Central memory CD8-positive, alpha-beta T cell (primary cell): ENCODE results near the gene FBXL15.

Experiments
- ATAC-seq: fragments of 150-1000 bp; cut with Tn5 transposase; replicated peaks from 2 replicates; pipeline ENCODE4 v1.10.0; 2022; ENCODE audit warnings: mild to moderate bottlenecking, moderate FRiP score, moderate number of reproducible peaks; ENCODE audit not compliant: poor library complexity, severe bottlenecking; ENCODE audit errors: extremely low read depth
- DNase-seq, 2 donors: peaks; one replicate each; pipeline ENCODE4 v3.0.0; 2021; ENCODE audit warnings: low spot score in 2 of 2
- H3K27ac Mint-ChIP-seq: one replicate; pipeline ENCODE4 v1.8.0; 2022; ENCODE audit warnings: low read depth, mild to moderate bottlenecking, moderate library complexity, mixed read lengths
- H3K27me3 Mint-ChIP-seq: one replicate; pipeline ENCODE4 v1.8.0; 2022; ENCODE audit warnings: mixed read lengths
- H3K36me3 Mint-ChIP-seq: one replicate; pipeline ENCODE4 v1.8.0; 2022; ENCODE audit warnings: mild to moderate bottlenecking, moderate library complexity, mixed read lengths; ENCODE audit not compliant: insufficient read depth
- H3K4me1 Mint-ChIP-seq: one replicate; pipeline ENCODE4 v1.8.0; 2022; ENCODE audit warnings: mixed read lengths
- H3K4me3 Mint-ChIP-seq: one replicate; pipeline ENCODE4 v1.8.0; 2022; ENCODE audit warnings: mild to moderate bottlenecking, moderate library complexity, mixed read lengths
- H3K9me3 Mint-ChIP-seq: one replicate; pipeline ENCODE4 v1.8.0; 2022; ENCODE audit warnings: mixed read lengths

The FBXL15 gene

GRCh38 chr10:102408728-102409603, 11.7 kb upstream of the FBXL15 start:
- H3K9me3 Mint-ChIP-seq: no peaks in the 10 kb centered on the region
- H3K4me3 Mint-ChIP-seq: peak overlapping the region; percentile 70
- H3K36me3 Mint-ChIP-seq: peaks cover 26% of the 10 kb centered on the region
- H3K27ac Mint-ChIP-seq: no peak overlapping the region
- ATAC-seq (peak; percentile 35), DNase-seq (no peak)
- H3K27me3 Mint-ChIP-seq: peaks cover 61% of the 10 kb centered on the region
- H3K4me1 Mint-ChIP-seq: peaks cover 22% of the 10 kb centered on the region

- no peaks in the 10 kb centered on the region for H3K9me3 Mint-ChIP-seq
- peaks cover 70% of the 10 kb centered on the region for H3K27me3 Mint-ChIP-seq
- H3K4me1 Mint-ChIP-seq: peaks cover 22% of the 10 kb centered on the region
- ATAC-seq (no peak), DNase-seq (no peak)
- peaks cover 23% of the 10 kb centered on the region for H3K36me3 Mint-ChIP-seq
- H3K4me3 Mint-ChIP-seq: peak overlapping the region; percentile 70
- H3K27ac Mint-ChIP-seq: no peak overlapping the region
Measured at GRCh38 chr10:102409604-102410428, 10.8 kb upstream of the FBXL15 start.

- Mint-ChIP-seq H3K27ac (no peak overlapping the region), H3K4me3 (peak overlapping the region; percentile 57), H3K9me3 (no peaks in the 10 kb centered on the region), H3K27me3 (peaks cover 77% of the 10 kb centered on the region), H3K4me1 (peaks cover 22% of the 10 kb centered on the region), H3K36me3 (peaks cover 17% of the 10 kb centered on the region)
- DNase-seq (no peak), ATAC-seq (no peak)
Measured at GRCh38 chr10:102410429-102411073, 10.1 kb upstream of the FBXL15 start.

- ATAC-seq (no peak), DNase-seq (no peak)
- Mint-ChIP-seq H3K27me3 (peaks cover 88% of the 10 kb centered on the region), H3K36me3 (peaks cover 11% of the 10 kb centered on the region), H3K4me1 (peaks cover 22% of the 10 kb centered on the region), H3K27ac (no peak overlapping the region), H3K9me3 (no peaks in the 10 kb centered on the region), H3K4me3 (peak overlapping the region; percentile 57)
Measured at GRCh38 chr10:102411341-102412255, 9.0 kb upstream of the FBXL15 start.

GRCh38 chr10:102412293-102412692, 8.3 kb upstream of the FBXL15 start:
- H3K27ac Mint-ChIP-seq: no peak overlapping the region
- peaks cover 22% of the 10 kb centered on the region for H3K4me1 Mint-ChIP-seq
- ATAC-seq: no peak
- peaks cover 14% of the 10 kb centered on the region for H3K36me3 Mint-ChIP-seq
- no peak for DNase-seq
- no peaks in the 10 kb centered on the region for H3K9me3 Mint-ChIP-seq
- peaks cover 92% of the 10 kb centered on the region for H3K27me3 Mint-ChIP-seq
- H3K4me3 Mint-ChIP-seq: no peak overlapping the region

- H3K9me3 Mint-ChIP-seq: no peaks in the 10 kb centered on the region
- DNase-seq (no peak), ATAC-seq (no peak)
- H3K4me3 Mint-ChIP-seq: no peak overlapping the region
- peaks cover 20% of the 10 kb centered on the region for H3K4me1 Mint-ChIP-seq
- H3K36me3 Mint-ChIP-seq: peaks cover 13% of the 10 kb centered on the region
- H3K27me3 Mint-ChIP-seq: peaks cover 92% of the 10 kb centered on the region
- no peak overlapping the region for H3K27ac Mint-ChIP-seq
Measured at GRCh38 chr10:102413053-102413705, 7.5 kb upstream of the FBXL15 start.

- Mint-ChIP-seq H3K4me3 (no peak overlapping the region), H3K4me1 (peaks cover 16% of the 10 kb centered on the region), H3K9me3 (no peaks in the 10 kb centered on the region), H3K36me3 (peaks cover 11% of the 10 kb centered on the region), H3K27ac (no peak overlapping the region), H3K27me3 (peaks cover 89% of the 10 kb centered on the region)
- no peak for ATAC-seq
- DNase-seq: no peak
Measured at GRCh38 chr10:102413806-102414561, 6.7 kb upstream of the FBXL15 start.

- ATAC-seq (no peak), DNase-seq (no peak)
- Mint-ChIP-seq H3K36me3 (peaks cover 10% of the 10 kb centered on the region), H3K27ac (no peak overlapping the region), H3K27me3 (peaks cover 82% of the 10 kb centered on the region), H3K4me1 (peaks cover 18% of the 10 kb centered on the region), H3K9me3 (no peaks in the 10 kb centered on the region), H3K4me3 (no peak overlapping the region)
Measured at GRCh38 chr10:102414749-102415148, 5.9 kb upstream of the FBXL15 start.

- ATAC-seq (no peak), DNase-seq (no peak)
- Mint-ChIP-seq H3K36me3 (peaks cover 18% of the 10 kb centered on the region), H3K9me3 (no peaks in the 10 kb centered on the region), H3K27ac (no peak overlapping the region), H3K4me1 (peaks cover 24% of the 10 kb centered on the region), H3K4me3 (no peak overlapping the region), H3K27me3 (peaks cover 69% of the 10 kb centered on the region)
Measured at GRCh38 chr10:102416283-102416682, 4.4 kb upstream of the FBXL15 start.

GRCh38 chr10:102416695-102417094, 3.9 kb upstream of the FBXL15 start:
- no peak for ATAC-seq
- Mint-ChIP-seq H3K36me3 (peaks cover 20% of the 10 kb centered on the region), H3K27me3 (peaks cover 65% of the 10 kb centered on the region), H3K27ac (no peak overlapping the region), H3K4me1 (peaks cover 23% of the 10 kb centered on the region), H3K9me3 (no peaks in the 10 kb centered on the region), H3K4me3 (no peak overlapping the region)
- DNase-seq: no peak
